Smooth muscle cell (in vitro differentiated cells): Measurements from ENCODE around the gene WDR45B. TPM values are rescaled to one million over a fixed set of nuclear protein-coding genes. Genes with fewer than 3 reads are reported as not detected.

Source experiments
- DNase-seq: peaks from one replicate; lab custom pipeline; 2025; ENCODE audit not compliant: unreplicated experiment; lab: John Stamatoyannopoulos, UW
- H2AFZ ChIP-seq: fragments of 200-600 bp; sonication (generic); 2 replicates; pipeline ENCODE4 v1.6.0; 2016; ENCODE audit warnings: antibody characterized with exemption, low read depth, mild to moderate bottlenecking
- H3F3A ChIP-seq: fragments of 200-600 bp; sonication (generic); 2 replicates; pipeline ENCODE4 v1.6.0; 2017; ENCODE audit warnings: antibody characterized with exemption, low read depth
- H3K27ac ChIP-seq: fragments of 200-600 bp; sonication (generic); 2 replicates; pipeline ENCODE4 v1.5.1; 2016; ENCODE audit warnings: low read depth, mild to moderate bottlenecking
- H3K27me3 ChIP-seq: fragments of 200-600 bp; sonication (generic); 2 replicates; pipeline ENCODE4 v1.6.1; 2016; ENCODE audit warnings: low read depth, mild to moderate bottlenecking
- H3K36me3 ChIP-seq: fragments of 200-600 bp; sonication (generic); 2 replicates; pipeline ENCODE4 v1.5.1; 2016; ENCODE audit warnings: low read depth
- H3K4me1 ChIP-seq: fragments of 200-600 bp; sonication (generic); 2 replicates; pipeline ENCODE4 v1.5.1; 2016; ENCODE audit warnings: low read depth
- H3K4me2 ChIP-seq: fragments of 200-600 bp; sonication (generic); 2 replicates; pipeline ENCODE4 v1.6.0; 2016; ENCODE audit warnings: mild to moderate bottlenecking
- H3K4me3 ChIP-seq: fragments of 200-600 bp; sonication (generic); 2 replicates; pipeline ENCODE4 v1.5.1; 2016; ENCODE audit warnings: mild to moderate bottlenecking
- H3K79me2 ChIP-seq: fragments of 200-600 bp; sonication (generic); 2 replicates; pipeline ENCODE4 v1.6.0; 2016; ENCODE audit warnings: low read depth, mild to moderate bottlenecking
- H3K9ac ChIP-seq: fragments of 200-600 bp; sonication (generic); 2 replicates; pipeline ENCODE4 v1.6.0; 2016; ENCODE audit warnings: low read depth
- H3K9me3 ChIP-seq: fragments of 200-600 bp; sonication (generic); replicated peaks from 2 replicates; pipeline ENCODE4 v1.5.1; 2016; ENCODE audit warnings: low read depth
- H4K20me1 ChIP-seq: fragments of 200-600 bp; sonication (generic); 2 replicates; pipeline ENCODE4 v1.6.0; 2016; ENCODE audit warnings: low read depth
- CTCF ChIP-seq: fragments of 200-600 bp; sonication (generic); IDR thresholded peaks from 2 replicates; pipeline ENCODE4 v1.5.1; 2017; ENCODE audit warnings: borderline replicate concordance, mild to moderate bottlenecking, antibody characterized with exemption; ENCODE audit not compliant: insufficient read depth, poor library complexity, severe bottlenecking
- WGBS: methylation state at CpG from one replicate; pipeline ENCODE4 v1.1.7; 2016; ENCODE audit warnings: low lambda C conversion rate; 5-methylcytosine and 5-hydroxymethylcytosine counted together
- polyA plus RNA-seq: library from polyadenylated mRNA; unstranded; fragments of >200 nt; fragmentation: Nextera tagmentation; extraction: Ambion mirVana; gene quantifications from 2 replicates; pipeline ENCODE4 v1.2.1, GENCODE V29; 2016
- total RNA-seq: library from RNA; depleted of rRNA; stranded (reverse); fragments of >200 nt; gene quantifications from 2 replicates; pipeline ENCODE4 v1.2.3, GENCODE V29; 2014

WDR45B gene
- total and polyA plus RNA-seq, 2 experiments from 2014 or later, result 73.0 to 94.6 TPM

GRCh38 chr17:82696259-82696658 is 48.0 kb upstream of the WDR45B start:
- no peak overlapping the region for H3K4me3 ChIP-seq
- H3K36me3 ChIP-seq, result no peaks in the 10 kb centered on the region
- H3K4me1 ChIP-seq, result peaks cover 7% of the 10 kb centered on the region
- no peak for DNase-seq
- H3K9me3 ChIP-seq, result no peaks in the 10 kb centered on the region
- H3K27me3 ChIP-seq, result no peaks in the 10 kb centered on the region
- no peak overlapping the region for H3K9ac ChIP-seq
- peaks cover 13% of the 10 kb centered on the region for H3K79me2 ChIP-seq
- no peak overlapping the region for H3K27ac ChIP-seq
- 95% methylated on average over 15 of the region's 17 CpGs for WGBS
- peaks cover 4% of the 10 kb centered on the region for H4K20me1 ChIP-seq
- H3F3A ChIP-seq, result no peaks in the 10 kb centered on the region
- no peak for TF ChIP-seq CTCF
- H2AFZ ChIP-seq, result no peak overlapping the region
- H3K4me2 ChIP-seq, result no peak overlapping the region

GRCh38 chr17:82694647-82695046 is 46.4 kb upstream of the WDR45B start:
- H3K4me3 ChIP-seq, result no peak overlapping the region
- 70% methylated on average over 2 of the region's 2 CpGs for WGBS

GRCh38 chr17:82693168-82693867 is 45.1 kb upstream of the WDR45B start:
- Histone ChIP-seq H4K20me1 (peaks cover 4% of the 10 kb centered on the region), H3K27me3 (no peaks in the 10 kb centered on the region), H3K4me2 (no peak overlapping the region), H3K27ac (no peak overlapping the region), H3K4me1 (peaks cover 7% of the 10 kb centered on the region), H2AFZ (no peak overlapping the region), H3K36me3 (no peaks in the 10 kb centered on the region), H3K9ac (no peak overlapping the region), H3F3A (no peaks in the 10 kb centered on the region), H3K4me3 (no peak overlapping the region), H3K9me3 (no peaks in the 10 kb centered on the region), H3K79me2 (peaks cover 13% of the 10 kb centered on the region)
- no peak for TF ChIP-seq CTCF
- DNase-seq, result no peak
- 96% methylated on average over 22 of the region's 22 CpGs for WGBS

More at GRCh38 chr17:82694647-82695046, 46.4 kb upstream of the WDR45B start:
- no peak overlapping the region for H2AFZ ChIP-seq
- no peak overlapping the region for H3K9ac ChIP-seq
- DNase-seq, result no peak
- H3K4me1 ChIP-seq, result peaks cover 7% of the 10 kb centered on the region
- peaks cover 4% of the 10 kb centered on the region for H4K20me1 ChIP-seq
- no peaks in the 10 kb centered on the region for H3K9me3 ChIP-seq
- TF ChIP-seq CTCF, result no peak
- H3K79me2 ChIP-seq, result peaks cover 13% of the 10 kb centered on the region
- H3K27ac ChIP-seq, result no peak overlapping the region
- H3K4me2 ChIP-seq, result no peak overlapping the region
- H3K36me3 ChIP-seq, result no peaks in the 10 kb centered on the region
- no peaks in the 10 kb centered on the region for H3K27me3 ChIP-seq
- H3F3A ChIP-seq, result no peaks in the 10 kb centered on the region

- WGBS, result 82% methylated on average over 16 of the region's 16 CpGs
- peaks cover 1% of the 10 kb centered on the region for H3K4me1 ChIP-seq
- no peak overlapping the region for H3K27ac ChIP-seq
- no peaks in the 10 kb centered on the region for H3K27me3 ChIP-seq
- no peaks in the 10 kb centered on the region for H3F3A ChIP-seq
- no peaks in the 10 kb centered on the region for H3K9me3 ChIP-seq
- no peak for TF ChIP-seq CTCF
- H4K20me1 ChIP-seq, result peaks cover 4% of the 10 kb centered on the region
- no peak overlapping the region for H3K9ac ChIP-seq
- no peak overlapping the region for H2AFZ ChIP-seq
- no peaks in the 10 kb centered on the region for H3K36me3 ChIP-seq
- H3K79me2 ChIP-seq, result peaks cover 8% of the 10 kb centered on the region
- no peak for DNase-seq
- H3K4me2 ChIP-seq, result no peak overlapping the region
- H3K4me3 ChIP-seq, result no peak overlapping the region
These were observed 44.0 kb upstream of the WDR45B start for GRCh38 chr17:82692268-82692667.
